ENCODE data around the gene TCL1B.

- TF ChIP-seq POLR2A (IDR thresholded peaks at IDR 0.05; ENCODE audit: low read length) (no peak), RFX5 (IDR thresholded peaks at IDR 0.05) (no peak), JUNB (IDR thresholded peaks at IDR 0.05) (no peak), REST (IDR thresholded peaks at IDR 0.05) (no peak)
- TF ChIP-seq, protein P1, sequence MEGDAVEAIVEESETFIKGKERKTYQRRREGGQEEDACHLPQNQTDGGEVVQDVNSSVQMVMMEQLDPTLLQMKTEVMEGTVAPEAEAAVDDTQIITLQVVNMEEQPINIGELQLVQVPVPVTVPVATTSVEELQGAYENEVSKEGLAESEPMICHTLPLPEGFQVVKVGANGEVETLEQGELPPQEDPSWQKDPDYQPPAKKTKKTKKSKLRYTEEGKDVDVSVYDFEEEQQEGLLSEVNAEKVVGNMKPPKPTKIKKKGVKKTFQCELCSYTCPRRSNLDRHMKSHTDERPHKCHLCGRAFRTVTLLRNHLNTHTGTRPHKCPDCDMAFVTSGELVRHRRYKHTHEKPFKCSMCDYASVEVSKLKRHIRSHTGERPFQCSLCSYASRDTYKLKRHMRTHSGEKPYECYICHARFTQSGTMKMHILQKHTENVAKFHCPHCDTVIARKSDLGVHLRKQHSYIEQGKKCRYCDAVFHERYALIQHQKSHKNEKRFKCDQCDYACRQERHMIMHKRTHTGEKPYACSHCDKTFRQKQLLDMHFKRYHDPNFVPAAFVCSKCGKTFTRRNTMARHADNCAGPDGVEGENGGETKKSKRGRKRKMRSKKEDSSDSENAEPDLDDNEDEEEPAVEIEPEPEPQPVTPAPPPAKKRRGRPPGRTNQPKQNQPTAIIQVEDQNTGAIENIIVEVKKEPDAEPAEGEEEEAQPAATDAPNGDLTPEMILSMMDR (IDR thresholded peaks at IDR 0.05) = no peak
Observed at GRCh38 chr14:95701846-95702221, 15.6 kb downstream of the TCL1B start.
